PC-9 (cell line): ENCODE measurements around the gene CELF1. TPM values are rescaled to one million over a fixed set of nuclear protein-coding genes. Genes with fewer than 3 reads are reported as not detected.

Experiments used
- BruUV-seq: library from RNA; stranded (reverse); fragments of 400-500 nt; replicated peaks from 2 replicates; lab custom pipeline; 2021; lab: Mats Ljungman, UMichigan
- CTCF ChIA-PET: fragments of 300-600 bp; sonication (Branson Sonifier 250); formaldehyde crosslinking; loops from one replicate; lab custom pipeline; 2022; ENCODE audit warnings: antibody characterized with exemption; lab: Charles Lee
- POLR2A ChIA-PET: fragments of 300-600 bp; sonication (Branson Sonifier 250); formaldehyde crosslinking; loops from one replicate; lab custom pipeline; 2022; ENCODE audit warnings: antibody characterized with exemption; ENCODE audit not compliant: unreplicated experiment; lab: Charles Lee
- DNase-seq, 2 experiments: peaks; one replicate each; pipeline versions ENCODE4 v3.0.0 to v3.0.0-alpha.2; 2015 to 2022; ENCODE audit warnings: mixed read lengths in 1 of 2
- H2AFZ ChIP-seq: fragments of 200-600 bp; sonication (generic); 2 replicates; pipeline ENCODE4 v1.8.1; 2017; ENCODE audit warnings: antibody characterized with exemption
- H3F3A ChIP-seq: fragments of 200-600 bp; sonication (generic); 2 replicates; pipeline ENCODE4 v1.8.1; 2017; ENCODE audit warnings: antibody characterized with exemption, mild to moderate bottlenecking, low read depth; ENCODE audit not compliant: insufficient read depth
- H3K27ac ChIP-seq: fragments of 200-600 bp; sonication (generic); 2 replicates; pipeline ENCODE4 v1.6.1; 2016; ENCODE audit warnings: mixed run types
- H3K27me3 ChIP-seq: fragments of 200-600 bp; sonication (generic); 2 replicates; pipeline ENCODE4 v1.6.1; 2016; ENCODE audit warnings: low read depth, mixed run types; ENCODE audit not compliant: insufficient read depth
- H3K36me3 ChIP-seq: fragments of 200-600 bp; sonication (generic); 2 replicates; pipeline ENCODE4 v1.6.1; 2016; ENCODE audit warnings: low read depth, mixed run types
- H3K4me1 ChIP-seq: fragments of 200-600 bp; sonication (generic); replicated peaks from 2 replicates; pipeline ENCODE4 v1.6.1; 2016; ENCODE audit warnings: mixed run types; ENCODE audit not compliant: insufficient read depth
- H3K4me2 ChIP-seq: fragments of 200-600 bp; sonication (generic); 2 replicates; pipeline ENCODE4 v1.6.1; 2017; ENCODE audit warnings: mixed run types
- H3K4me3 ChIP-seq: fragments of 200-600 bp; sonication (generic); 2 replicates; pipeline ENCODE4 v1.6.1; 2016; ENCODE audit warnings: mixed run types
- H3K79me2 ChIP-seq: fragments of 200-600 bp; sonication (generic); 2 replicates; pipeline ENCODE4 v1.6.1; 2017; ENCODE audit warnings: low read depth, mixed run types
- H3K9me2 ChIP-seq: fragments of 200-600 bp; sonication (generic); 2 replicates; pipeline ENCODE4 v1.8.1; 2017; ENCODE audit warnings: mild to moderate bottlenecking; ENCODE audit not compliant: insufficient read depth
- H3K9me3 ChIP-seq: fragments of 200-600 bp; sonication (generic); 2 replicates; pipeline ENCODE4 v1.8.1; 2016; ENCODE audit warnings: low read depth; ENCODE audit not compliant: insufficient read depth
- H4K20me1 ChIP-seq: fragments of 200-600 bp; sonication (generic); 2 replicates; pipeline ENCODE4 v1.8.1; 2017; ENCODE audit not compliant: insufficient read depth
- CTCF ChIP-seq: fragments of 200-600 bp; sonication (generic); conservative IDR thresholded peaks from 2 replicates; pipeline ENCODE4 v1.6.1; 2017; ENCODE audit warnings: mixed run types, antibody characterized with exemption, mild to moderate bottlenecking, moderate library complexity
- EZH2 ChIP-seq: fragments of 200-600 bp; sonication (generic); IDR thresholded peaks from 2 replicates; pipeline ENCODE4 v1.8.0; 2017; ENCODE audit warnings: antibody characterized with exemption, low read depth
- intact Hi-C: fragments of 100-400 bp; cut with micrococcal nuclease; formaldehyde crosslinking; loops from one replicate; pipeline ENCODE4 v1.10.0; 2022; ENCODE audit not compliant: unreplicated experiment
- total RNA-seq: library from RNA; stranded (reverse); gene quantifications from 2 replicates; pipeline ENCODE4 v1.2.3, GENCODE V29; 2021

CELF1 gene
- total RNA-seq, 1 experiment from 2014 or later, result 165 TPM

DNA sequence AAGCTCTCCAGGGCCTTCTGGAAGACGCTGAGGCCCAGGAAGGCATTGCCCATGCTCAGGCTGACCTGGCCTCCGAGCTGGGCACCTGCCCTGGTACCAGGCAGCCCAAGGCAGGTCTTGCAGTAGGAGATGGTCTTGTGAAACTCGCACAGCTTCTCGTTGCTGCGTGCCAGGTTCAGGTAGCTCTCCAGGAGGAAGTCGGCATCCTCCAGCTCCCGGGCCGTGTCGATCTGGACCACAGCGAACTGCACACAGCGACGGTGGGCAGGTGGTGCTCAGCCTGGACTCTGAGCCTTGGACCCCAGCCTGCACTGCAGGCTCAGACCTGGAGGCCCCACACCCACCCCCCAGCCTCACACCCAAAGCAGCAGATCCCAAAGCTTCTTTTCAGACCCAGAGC, 105.0 kb downstream of the CELF1 start:
- H3K4me3 ChIP-seq, result no peak overlapping the region
- no peaks in the 10 kb centered on the region for H3K9me3 ChIP-seq
- intact Hi-C loops, result no loop called here
- POLR2A ChIA-PET, result interaction anchor here (0.6 kb wide), 1 partner anchor 105 kb away, joined by 4 read pairs; no protein-coding TSS in a partner anchor
- no TSS peak for BruUV-seq
- no peaks in the 10 kb centered on the region for H3K27me3 ChIP-seq
- DNase-seq, result no peak
- no peaks in the 10 kb centered on the region for H4K20me1 ChIP-seq
- no peak overlapping the region for H2AFZ ChIP-seq
- no peaks in the 10 kb centered on the region for H3K9me2 ChIP-seq
- CTCF ChIA-PET, result no interaction called here
- no peak overlapping the region for H3K27ac ChIP-seq
- H3K4me2 ChIP-seq, result no peak overlapping the region
- no peaks in the 10 kb centered on the region for H3K36me3 ChIP-seq
- no peaks in the 10 kb centered on the region for H3K4me1 ChIP-seq
- H3K79me2 ChIP-seq, result no peaks in the 10 kb centered on the region
- TF ChIP-seq CTCF (no peak), EZH2 (no peak)
- peaks cover 4% of the 10 kb centered on the region; the same call in 1 of the 2 replicates for H3F3A ChIP-seq

- ChIA-PET POLR2A (no interaction called here), CTCF (no interaction called here)
- no peaks in the 10 kb centered on the region for H3K36me3 ChIP-seq
- intact Hi-C loops, result no loop called here
- no peaks in the 10 kb centered on the region for H3K79me2 ChIP-seq
- no peak overlapping the region for H3K27ac ChIP-seq
- H3K27me3 ChIP-seq, result no peaks in the 10 kb centered on the region
- BruUV-seq, result no TSS peak
- no peaks in the 10 kb centered on the region for H3K9me2 ChIP-seq
- no peak for DNase-seq
- TF ChIP-seq EZH2 (no peak), CTCF (no peak)
- no peak overlapping the region for H2AFZ ChIP-seq
- H3K4me1 ChIP-seq, result no peaks in the 10 kb centered on the region
- no peak overlapping the region for H3K4me2 ChIP-seq
- no peaks in the 10 kb centered on the region for H3K9me3 ChIP-seq
- peaks cover 4% of the 10 kb centered on the region; the same call in 1 of the 2 replicates for H3F3A ChIP-seq
- H3K4me3 ChIP-seq, result no peak overlapping the region
- no peaks in the 10 kb centered on the region for H4K20me1 ChIP-seq
Measured at GRCh38 chr11:47446833-47447232, 106.1 kb downstream of the CELF1 start.

GRCh38 chr11:47445840-47446239, 107.1 kb downstream of the CELF1 start:
- H3K27ac ChIP-seq, result no peak overlapping the region
- no peaks in the 10 kb centered on the region for H3F3A ChIP-seq
- TF ChIP-seq EZH2, result no peak
- no peak for TF ChIP-seq CTCF
- POLR2A ChIA-PET, result interaction anchor here (0.6 kb wide), 1 partner anchor 19 kb away, joined by 3 read pairs; no protein-coding TSS in a partner anchor
- H3K4me3 ChIP-seq, result no peak overlapping the region
- no peak overlapping the region for H2AFZ ChIP-seq
- DNase-seq, result no peak
- H3K27me3 ChIP-seq, result no peaks in the 10 kb centered on the region
- H3K36me3 ChIP-seq, result no peaks in the 10 kb centered on the region
- H3K79me2 ChIP-seq, result no peaks in the 10 kb centered on the region
- BruUV-seq, result no TSS peak
- no peak overlapping the region for H3K4me2 ChIP-seq
- no peaks in the 10 kb centered on the region for H4K20me1 ChIP-seq
- no peaks in the 10 kb centered on the region for H3K9me2 ChIP-seq
- CTCF ChIA-PET, result interaction anchor here (0.7 kb wide), 2 partner anchors 133 to 640 kb away, joined by 5 read pairs; no protein-coding TSS in a partner anchor
- no peaks in the 10 kb centered on the region for H3K9me3 ChIP-seq
- H3K4me1 ChIP-seq, result no peaks in the 10 kb centered on the region
- intact Hi-C loops, result no loop called here
